ENCODE data around the gene RPS6KA2.

- TF ChIP-seq CTCF (IDR thresholded peaks at IDR 0.05) (no peak), POLR2A (IDR thresholded peaks at IDR 0.05) (peak; percentile 82 to 83)
Measured at GRCh38 chr6:166382933-166383801, 243.9 kb downstream of the RPS6KA2 start, which contains the start of gene MPC1.

Measured in Peyer's patch (tissue), 4 donors.